ENCODE results near the gene BTBD8.

DNA sequence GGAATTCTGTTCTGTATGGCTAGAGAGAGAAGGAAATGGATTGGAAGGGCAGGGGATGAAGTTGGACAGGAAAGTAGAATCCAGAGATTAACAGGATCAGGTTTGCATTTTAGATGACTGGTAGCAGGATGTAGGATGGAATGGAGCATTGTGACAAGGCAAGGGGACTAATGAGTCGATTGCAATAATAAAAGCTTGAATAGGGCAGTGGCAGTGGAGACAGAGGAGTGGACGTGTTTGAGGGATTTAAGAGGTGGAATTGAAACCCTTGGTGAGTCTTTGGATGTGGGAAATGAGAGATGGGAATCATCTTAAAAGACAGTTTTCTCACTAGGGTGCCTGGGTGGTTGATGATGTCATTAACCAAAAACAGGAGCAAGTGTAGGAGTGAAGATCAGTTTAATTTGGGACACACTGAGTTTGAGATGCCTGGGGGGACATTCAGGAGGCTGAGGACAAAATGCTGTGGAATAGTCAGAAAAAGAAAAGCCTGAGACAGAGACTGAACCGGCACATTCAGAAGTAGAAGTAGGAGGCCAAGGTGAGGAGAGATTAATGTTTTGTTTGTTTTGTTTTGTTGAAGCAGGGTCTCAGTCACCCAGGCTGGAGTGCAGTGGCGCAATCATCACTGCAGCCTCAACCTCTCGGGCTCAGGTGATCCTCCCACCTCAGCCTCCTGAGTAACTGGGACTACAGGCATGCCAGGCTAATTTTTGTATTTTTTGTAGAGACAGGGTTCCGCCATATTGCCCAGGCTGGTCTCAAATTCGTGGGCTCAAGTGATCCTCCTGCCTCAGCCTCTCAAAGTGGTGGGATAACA lies 108.5 kb downstream of the BTBD8 start:
- TF ChIP-seq, protein P1, sequence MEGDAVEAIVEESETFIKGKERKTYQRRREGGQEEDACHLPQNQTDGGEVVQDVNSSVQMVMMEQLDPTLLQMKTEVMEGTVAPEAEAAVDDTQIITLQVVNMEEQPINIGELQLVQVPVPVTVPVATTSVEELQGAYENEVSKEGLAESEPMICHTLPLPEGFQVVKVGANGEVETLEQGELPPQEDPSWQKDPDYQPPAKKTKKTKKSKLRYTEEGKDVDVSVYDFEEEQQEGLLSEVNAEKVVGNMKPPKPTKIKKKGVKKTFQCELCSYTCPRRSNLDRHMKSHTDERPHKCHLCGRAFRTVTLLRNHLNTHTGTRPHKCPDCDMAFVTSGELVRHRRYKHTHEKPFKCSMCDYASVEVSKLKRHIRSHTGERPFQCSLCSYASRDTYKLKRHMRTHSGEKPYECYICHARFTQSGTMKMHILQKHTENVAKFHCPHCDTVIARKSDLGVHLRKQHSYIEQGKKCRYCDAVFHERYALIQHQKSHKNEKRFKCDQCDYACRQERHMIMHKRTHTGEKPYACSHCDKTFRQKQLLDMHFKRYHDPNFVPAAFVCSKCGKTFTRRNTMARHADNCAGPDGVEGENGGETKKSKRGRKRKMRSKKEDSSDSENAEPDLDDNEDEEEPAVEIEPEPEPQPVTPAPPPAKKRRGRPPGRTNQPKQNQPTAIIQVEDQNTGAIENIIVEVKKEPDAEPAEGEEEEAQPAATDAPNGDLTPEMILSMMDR (IDR thresholded peaks at IDR 0.05 in 8 of 11, conservative IDR thresholded peaks at IDR 0.05 in 3 of 11) = no peak
- no peak for TF ChIP-seq POLR2A (IDR thresholded peaks at IDR 0.05)
- TF ChIP-seq POLR2AphosphoS5 (IDR thresholded peaks at IDR 0.05) = no peak

Measured in spleen (tissue), 7 donors.